K562 (cell line): ENCODE results near the gene LYPLA2.

ENCODE experiments used
- BMI1 ChIP-seq: fragments of 150-350 bp; IDR thresholded peaks from 2 replicates; pipeline ENCODE4 v1.6.1; 2014; ENCODE audit warnings: low read length
- CTCF ChIP-seq, 3 experiments: IDR thresholded peaks in 2 of 3; conservative IDR thresholded peaks in 1 of 3; 2 replicates each; pipeline ENCODE4 v1.5.1; 2011 to 2012; ENCODE audit warnings: low read length in 3 of 3, mild to moderate bottlenecking in 3 of 3, control low read depth in 2 of 3, improper control_type of control experiment in 1 of 3, inconsistent platforms in 1 of 3, low read depth in 1 of 3, mixed read lengths in 1 of 3, moderate library complexity in 1 of 3; ENCODE audit not compliant: insufficient read depth in 2 of 3
- EZH2 ChIP-seq: IDR thresholded peaks from 2 replicates; pipeline ENCODE4 v1.6.1; 2012; ENCODE audit warnings: low read depth, mild to moderate bottlenecking, inconsistent platforms, low read length, borderline replicate concordance
- FOXM1 ChIP-seq, 2 experiments: fragments of 450-650 bp in 1 of 2; sonication (generic) in 1 of 2; formaldehyde crosslinking in 1 of 2; IDR thresholded peaks; 2 replicates each; pipeline versions ENCODE4 v1.6.1 to v1.9.0; 2017 to 2022; ENCODE audit warnings: low read depth in 2 of 2, mild to moderate bottlenecking in 2 of 2, missing genetic modification reagents in 1 of 2, moderate library complexity in 1 of 2
- NFE2L1 ChIP-seq: fragments of 450-650 bp; IDR thresholded peaks from 2 replicates; pipeline ENCODE4 v1.6.1; 2016; ENCODE audit warnings: missing genetic modification characterization, low read depth, mild to moderate bottlenecking, missing compliant biosample characterization, moderate library complexity, borderline replicate concordance
- USF2 ChIP-seq: sonication (generic); formaldehyde crosslinking; IDR thresholded peaks from 2 replicates; pipeline ENCODE4 v1.5.0; 2020; ENCODE audit warnings: missing genetic modification reagents
- XRCC5 ChIP-seq: fragments of 200-400 bp; formaldehyde crosslinking; IDR thresholded peaks from 2 replicates; pipeline ENCODE4 v1.6.1; 2017; ENCODE audit warnings: low read depth, mild to moderate bottlenecking, low read length

GRCh38 chr1:23779826-23780371, 11.0 kb upstream of the LYPLA2 start:
- TF ChIP-seq CTCF (IDR thresholded peaks at IDR 0.05 in 2 of 3, conservative IDR thresholded peaks at IDR 0.05 in 1 of 3; ENCODE audit: insufficient read depth in 2 of 3, low read depth in 1 of 3, low read length in 3 of 3) (no peak), XRCC5 (no peak), FOXM1 (IDR thresholded peaks at IDR 0.05; ENCODE audit: low read depth) (no peak), FOXM1 (CRISPR knock-in tag; IDR thresholded peaks at IDR 0.05; ENCODE audit: low read depth) (no peak), USF2 (no peak), BMI1 (no peak), EZH2 (no peak), NFE2L1 (tag) (peak; percentile 73)
